Gastroesophageal sphincter (tissue), 3 donors: ENCODE measurements around the gene LCE2D.

Experiments
- CTCF ChIP-seq, 4 experiments: fragments of 200-600 bp in 2 of 4; fragments of 450-650 bp in 2 of 4; sonication (generic) in 1 of 4; IDR thresholded peaks; one replicate each; pipeline ENCODE4 v1.5.1; 2017 to 2019; ENCODE audit warnings: antibody characterized with exemption in 4 of 4, mild to moderate bottlenecking in 2 of 4, moderate library complexity in 2 of 4
- EP300 ChIP-seq: sonication (generic); formaldehyde crosslinking; IDR thresholded peaks from one replicate; pipeline ENCODE4 v1.6.1; 2017; ENCODE audit warnings: antibody characterized with exemption, mild to moderate bottlenecking
- POLR2A ChIP-seq, 2 donors: fragments of 450-650 bp; IDR thresholded peaks; one replicate each; pipeline ENCODE4 v1.6.1; 2017; ENCODE audit warnings: antibody characterized with exemption in 2 of 2, mild to moderate bottlenecking in 2 of 2, moderate library complexity in 1 of 2
- POLR2AphosphoS5 ChIP-seq: sonication (generic); formaldehyde crosslinking; IDR thresholded peaks from one replicate; pipeline ENCODE4 v1.6.1; 2017; ENCODE audit warnings: antibody characterized with exemption

GRCh38 chr1:152630596-152630995 lies 32.6 kb upstream of the LCE2D start:
- TF ChIP-seq CTCF (IDR thresholded peaks at IDR 0.05) (no peak), EP300 (no peak), POLR2AphosphoS5 (no peak), POLR2A (IDR thresholded peaks at IDR 0.05) (no peak)
